Stomach (tissue), 4 donors: ENCODE measurements around the gene DBN1.

Experiments
- CTCF ChIP-seq, 7 experiments: fragments of 450-650 bp in 4 of 7; fragments of 200-600 bp in 3 of 7; sonication (generic) in 3 of 7; IDR thresholded peaks; one replicate each; pipeline ENCODE4 v1.5.1; 2016 to 2019; ENCODE audit warnings: antibody characterized with exemption in 7 of 7, control low read depth in 2 of 7, mild to moderate bottlenecking in 1 of 7
- EP300 ChIP-seq: sonication (generic); formaldehyde crosslinking; IDR thresholded peaks from one replicate; pipeline ENCODE4 v1.6.1; 2017; ENCODE audit warnings: antibody characterized with exemption
- POLR2A ChIP-seq, 4 donors: fragments of 450-650 bp; IDR thresholded peaks; one replicate each; pipeline ENCODE4 v1.6.1; 2016; ENCODE audit warnings: antibody characterized with exemption in 4 of 4, control low read depth in 2 of 4, mild to moderate bottlenecking in 1 of 4, moderate library complexity in 1 of 4

DNA sequence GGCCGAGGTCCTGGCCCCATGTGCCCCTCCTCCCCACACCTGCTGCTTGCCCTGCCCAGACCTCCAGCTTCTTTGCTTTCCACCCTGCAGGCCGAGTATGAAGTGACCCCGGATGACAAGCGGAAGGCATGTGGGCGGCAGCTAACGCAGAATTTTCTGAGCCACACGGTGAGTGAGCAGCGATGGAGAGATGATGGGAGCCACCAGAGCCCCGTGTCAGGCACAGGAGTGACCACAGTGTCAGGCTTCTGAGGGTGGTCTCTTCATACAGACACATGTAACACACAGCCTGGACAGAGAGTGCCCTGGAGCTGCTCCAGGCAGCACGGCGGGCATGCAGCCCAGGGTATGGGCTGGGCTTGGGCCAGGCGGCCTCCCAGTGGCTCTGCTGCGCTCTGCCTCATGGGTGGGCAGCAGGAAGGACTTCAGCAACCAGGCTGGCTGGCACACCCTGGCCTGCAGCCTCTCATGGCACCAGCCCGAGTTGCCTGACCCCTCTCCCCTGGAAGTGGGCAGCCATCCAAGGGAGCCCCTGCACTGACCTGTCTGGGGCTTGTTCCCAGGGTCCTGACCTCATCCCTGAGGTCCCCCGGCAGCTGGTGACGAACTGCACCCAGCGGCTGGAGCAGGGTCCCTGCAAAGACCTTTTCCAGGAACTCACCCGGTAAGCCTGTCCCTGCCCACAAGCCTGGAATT lies 41.1 kb downstream of the DBN1 start:
- TF ChIP-seq POLR2A (IDR thresholded peaks at IDR 0.05) (no peak), CTCF (IDR thresholded peaks at IDR 0.05) (no peak), EP300 (no peak)
